Mesenteric fat pad (tissue), 1 donor: ENCODE data around the gene GREB1L. TPM values are rescaled to one million over a fixed set of nuclear protein-coding genes. Genes with fewer than 3 reads are reported as not detected.

ENCODE experiments used
- DNase-seq: peaks from one replicate; pipeline ENCODE4 v3.0.0-alpha.2; 2020; ENCODE audit warnings: low spot score
- total RNA-seq: library from RNA; stranded (reverse); fragmentation: NEBNext Ultra II Directional; extraction: Animal tissue kit (Norgen Biotek cat#: 25700); gene quantifications from one replicate; pipeline ENCODE4 v1.2.1, GENCODE V29; 2021
- donor health status: DM: yes; HTN: yes; CAD: no.

The GREB1L gene
- total RNA-seq, 1 donor from 2014 or later: 8.6 TPM

DNA sequence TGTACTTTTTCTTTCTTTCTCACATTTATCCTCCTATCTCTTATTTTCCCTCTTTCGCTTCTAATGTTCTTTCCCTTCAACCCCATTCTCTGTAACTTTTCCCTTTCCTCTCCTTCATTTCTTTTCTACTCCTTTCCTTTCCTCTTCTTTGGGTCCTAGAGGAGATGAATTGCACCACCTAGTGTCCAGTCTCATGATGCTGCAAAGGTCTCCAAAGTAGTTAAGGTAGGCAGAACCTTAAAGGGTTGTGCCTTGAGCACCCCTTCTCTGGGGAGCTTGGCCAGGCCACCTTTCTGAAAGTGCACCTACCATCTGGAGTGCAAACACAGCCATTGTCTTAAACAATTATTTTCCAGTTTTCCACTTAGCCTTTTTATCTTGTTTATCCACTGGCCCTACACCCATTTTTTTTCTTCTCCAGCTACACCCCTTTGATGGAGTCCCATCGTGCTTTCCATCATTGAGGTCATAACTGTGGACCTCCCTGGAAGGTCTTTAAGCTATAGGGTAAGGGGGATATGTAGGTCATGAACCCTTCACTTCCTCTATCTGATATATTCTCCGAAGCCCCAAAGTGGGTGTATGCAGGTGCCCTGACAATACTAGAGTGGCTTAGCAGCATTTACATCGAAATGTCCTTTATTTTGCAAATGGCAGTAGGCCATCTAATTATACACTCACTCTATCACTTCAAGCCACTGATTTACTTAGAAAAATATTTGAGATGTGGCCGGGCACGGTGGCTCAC, 202.6 kb downstream of the GREB1L start:
- no peak for DNase-seq

- no peak for DNase-seq
Measured at GRCh38 chr18:21448299-21448698, 206.3 kb downstream of the GREB1L start.

DNA sequence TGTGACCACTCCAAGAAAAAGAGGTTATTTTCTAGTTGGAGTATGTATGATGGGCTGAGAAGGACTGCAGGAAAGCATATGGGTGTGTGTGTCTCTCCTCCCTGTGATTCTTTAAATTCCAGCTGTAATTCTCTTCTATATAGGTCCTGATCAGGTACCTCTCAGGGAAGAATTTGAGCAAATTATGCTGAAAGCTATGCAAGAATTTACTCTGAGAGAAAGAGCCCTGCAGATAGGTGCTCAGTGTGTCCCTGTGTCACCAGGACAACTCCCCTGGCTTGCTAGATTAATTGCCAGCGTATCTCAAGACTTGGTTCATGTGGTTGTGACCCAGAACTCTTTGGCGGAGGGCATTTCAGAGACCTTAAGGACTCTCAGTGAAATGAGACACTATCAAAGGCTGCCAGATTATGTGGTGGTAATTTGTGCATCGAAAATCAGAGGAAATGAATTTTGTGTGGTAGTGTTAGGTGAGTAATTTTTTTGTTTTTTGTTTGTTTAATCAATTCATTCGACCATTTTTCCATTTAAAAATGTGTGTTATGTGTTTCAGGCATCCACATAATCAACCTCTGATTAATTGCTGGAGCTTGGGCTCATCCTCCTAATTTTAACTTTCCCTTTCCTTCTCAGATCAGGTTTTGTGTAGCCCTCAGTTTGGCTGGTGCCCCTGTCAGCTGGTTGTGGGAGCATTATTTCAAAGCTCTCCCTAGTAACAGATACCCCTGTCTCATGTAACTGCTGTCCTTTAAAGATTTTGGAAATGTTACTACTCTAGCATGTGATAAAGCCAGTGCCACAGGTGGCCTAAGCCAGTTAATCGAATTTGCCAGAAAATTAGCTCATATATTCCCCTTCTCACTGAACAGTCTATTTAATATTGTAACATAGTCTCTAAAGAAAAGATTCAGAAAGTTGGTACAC, 207.6 kb downstream of the GREB1L start:
- DNase-seq: no peak

DNA sequence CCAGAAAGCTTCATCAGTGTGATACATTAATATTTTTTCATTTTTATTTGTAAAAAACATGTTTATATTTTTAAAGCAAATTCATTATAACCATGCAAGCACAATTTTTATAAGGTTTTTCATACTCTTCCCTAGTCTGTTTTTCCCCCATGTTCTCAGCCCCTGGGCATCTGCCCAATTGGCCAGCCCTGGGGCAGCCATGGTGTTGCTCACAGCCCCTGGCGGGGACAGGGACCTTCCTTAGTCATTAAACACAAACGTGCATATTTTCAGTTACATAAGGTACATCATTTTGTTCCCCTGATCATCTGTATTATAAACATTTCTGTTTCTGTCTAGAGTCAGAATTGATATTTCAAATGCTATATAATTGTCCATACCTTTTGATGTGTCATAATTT, 208.5 kb downstream of the GREB1L start:
- no peak for DNase-seq

DNA sequence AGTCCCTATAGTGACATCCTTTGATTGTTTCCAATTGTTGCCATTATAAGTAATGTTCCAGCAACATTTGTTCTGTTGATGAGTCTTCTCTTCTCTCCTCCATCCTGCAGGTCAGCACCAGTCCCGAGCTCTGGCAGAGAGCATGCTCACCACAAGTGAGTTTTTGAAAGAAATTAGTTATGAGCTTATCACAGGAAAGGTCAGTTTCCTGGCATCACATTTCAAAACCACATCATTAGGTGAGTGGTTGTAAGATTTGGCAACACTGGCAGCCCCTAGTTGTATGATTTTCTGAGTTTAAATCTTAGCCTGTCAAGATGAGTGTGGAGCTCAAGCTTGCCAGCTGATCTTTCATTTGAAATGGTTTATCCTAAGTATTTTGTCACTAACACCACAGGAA, 208.9 kb downstream of the GREB1L start:
- DNase-seq: no peak

DNA sequence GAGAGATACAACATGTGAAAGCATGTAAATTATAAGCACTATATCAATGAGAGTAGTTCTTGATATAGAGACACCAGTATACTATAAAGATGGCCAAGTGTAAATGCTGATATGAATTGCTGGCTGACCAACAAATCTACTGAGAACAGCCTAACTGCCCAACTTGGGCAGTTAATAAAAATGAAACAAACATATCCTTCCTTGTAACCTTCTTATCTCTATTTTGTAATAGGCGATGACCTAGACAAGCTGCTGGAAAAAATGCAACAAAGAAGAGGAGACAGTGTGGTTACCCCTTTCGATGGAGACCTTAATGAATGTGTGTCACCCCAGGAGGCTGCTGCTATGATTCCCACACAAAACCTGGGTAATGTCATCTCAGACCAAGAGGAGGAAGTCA, 209.8 kb downstream of the GREB1L start:
- no peak for DNase-seq

GRCh38 chr18:21452276-21452780, 210.3 kb downstream of the GREB1L start:
- no peak for DNase-seq

DNA sequence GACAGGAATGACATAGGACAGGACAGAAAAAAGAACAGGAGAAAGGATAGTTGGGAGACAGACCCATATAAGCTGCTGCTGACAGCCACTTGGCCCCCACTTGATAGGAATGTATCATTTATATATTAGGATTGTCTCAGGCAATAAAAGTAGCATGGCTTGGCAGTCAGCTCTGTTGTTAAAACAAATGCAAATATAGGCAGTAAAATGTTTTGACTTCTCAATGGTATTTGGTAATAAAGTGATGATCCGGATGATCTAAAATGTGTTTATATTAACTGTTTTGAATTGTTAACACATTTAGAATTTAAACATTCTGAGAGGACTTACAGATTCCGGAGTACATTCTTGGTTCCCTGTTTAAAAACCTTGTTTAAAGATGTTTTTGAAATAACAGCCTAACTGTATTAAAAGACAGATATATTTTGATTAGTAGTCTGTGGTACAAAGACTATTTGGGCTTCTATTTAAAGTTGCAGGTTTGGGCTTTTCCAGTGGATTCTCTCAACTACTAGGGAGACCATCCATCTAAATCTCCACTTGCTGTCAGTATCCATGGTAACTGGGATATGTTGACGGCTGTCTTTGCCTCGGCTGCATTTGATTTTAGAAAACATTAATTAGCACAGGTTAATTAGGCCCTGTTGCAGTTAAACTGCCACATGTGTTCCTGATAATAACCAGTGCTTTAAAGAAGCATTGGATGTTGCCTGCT, 210.9 kb downstream of the GREB1L start:
- no peak for DNase-seq

GRCh38 chr18:21453511-21453901, 211.5 kb downstream of the GREB1L start:
- DNase-seq: no peak

DNA sequence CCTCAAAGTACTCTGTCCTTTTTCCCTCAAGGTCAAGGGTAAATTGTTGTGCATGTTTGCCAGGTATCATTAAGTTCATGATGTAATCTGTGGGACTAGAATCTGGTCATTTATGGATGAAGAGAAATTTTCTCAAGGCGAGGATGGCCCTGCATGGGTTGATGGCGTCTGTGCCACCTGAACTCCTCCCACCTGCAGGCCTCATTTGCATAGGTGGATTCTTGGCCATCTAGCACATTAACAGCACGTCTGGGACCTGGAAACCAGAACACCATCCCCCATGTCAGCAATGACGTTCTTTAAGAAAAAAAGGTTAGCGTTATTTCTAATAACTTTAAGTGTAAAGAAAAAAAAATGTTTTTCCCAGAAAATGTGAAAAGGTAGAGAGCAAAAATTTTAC, 212.7 kb downstream of the GREB1L start:
- DNase-seq: no peak

GRCh38 chr18:21456428-21457178, 214.6 kb downstream of the GREB1L start:
- no peak for DNase-seq

DNA sequence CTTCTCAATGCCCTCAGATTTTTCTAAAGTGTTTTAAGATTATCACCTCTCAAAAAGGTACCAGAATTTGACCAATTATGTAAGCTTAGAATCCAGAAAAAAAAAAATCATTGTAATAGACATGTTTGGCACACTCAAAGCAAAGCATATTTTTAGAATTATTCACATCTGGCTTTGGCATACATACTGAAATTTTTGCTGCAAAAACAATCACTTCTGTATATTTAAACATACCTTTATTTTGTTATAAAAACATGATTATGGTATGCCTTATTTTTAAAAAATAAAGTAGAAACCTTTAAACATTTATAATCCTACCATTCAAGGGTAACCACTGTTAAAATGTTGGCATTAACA, 215.1 kb downstream of the GREB1L start:
- DNase-seq: no peak

- no peak for DNase-seq
Measured at GRCh38 chr18:21458310-21458709, 216.3 kb downstream of the GREB1L start.

DNA sequence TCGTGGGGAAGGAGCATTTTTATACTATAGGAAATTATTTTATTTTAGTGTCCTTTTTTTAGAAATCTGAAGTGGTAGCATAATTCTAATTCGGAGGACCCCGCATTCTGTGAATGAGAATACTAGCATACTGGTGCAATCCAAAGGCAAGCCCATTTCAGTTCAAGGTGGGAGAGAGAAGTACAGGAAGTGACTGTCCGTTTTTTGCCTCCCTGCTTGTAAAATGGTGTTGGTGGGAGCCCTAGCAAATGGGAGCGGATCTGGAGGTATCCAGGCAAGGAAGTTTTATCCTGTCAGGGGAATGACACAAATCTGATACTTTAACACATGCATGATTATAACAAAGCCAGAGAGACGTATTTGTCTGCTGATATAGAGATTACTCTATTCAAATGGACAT, 216.8 kb downstream of the GREB1L start:
- no peak for DNase-seq

DNA sequence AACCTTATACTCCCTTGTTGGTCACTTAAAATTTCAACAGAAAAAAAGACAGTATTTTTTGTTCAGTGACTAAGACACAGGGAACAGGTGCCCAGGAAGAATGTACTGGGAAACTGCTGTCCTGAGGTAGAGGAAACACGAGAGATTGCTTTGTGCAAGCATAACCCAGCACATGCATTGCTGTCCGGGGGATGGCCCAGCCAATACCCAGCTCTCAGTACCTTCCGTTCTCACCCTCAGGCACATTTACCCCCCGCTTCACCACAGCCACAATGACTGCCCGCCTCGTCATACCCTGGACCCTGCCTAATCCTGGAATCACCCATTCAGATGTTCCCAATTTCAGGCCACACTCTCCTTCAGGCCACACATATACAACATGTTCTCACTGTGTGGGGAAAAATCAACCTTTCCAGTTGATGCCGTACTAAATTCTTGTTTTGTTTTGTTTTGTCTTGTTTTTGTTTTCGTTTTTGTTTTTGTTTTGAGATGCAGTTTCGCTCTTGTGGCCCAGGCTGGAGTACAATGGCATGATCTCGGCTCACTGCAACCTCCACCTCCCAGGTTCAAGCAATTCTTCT, 217.8 kb downstream of the GREB1L start:
- DNase-seq: no peak

- no peak for DNase-seq
Measured at GRCh38 chr18:21461460-21461859, 219.4 kb downstream of the GREB1L start.

DNA sequence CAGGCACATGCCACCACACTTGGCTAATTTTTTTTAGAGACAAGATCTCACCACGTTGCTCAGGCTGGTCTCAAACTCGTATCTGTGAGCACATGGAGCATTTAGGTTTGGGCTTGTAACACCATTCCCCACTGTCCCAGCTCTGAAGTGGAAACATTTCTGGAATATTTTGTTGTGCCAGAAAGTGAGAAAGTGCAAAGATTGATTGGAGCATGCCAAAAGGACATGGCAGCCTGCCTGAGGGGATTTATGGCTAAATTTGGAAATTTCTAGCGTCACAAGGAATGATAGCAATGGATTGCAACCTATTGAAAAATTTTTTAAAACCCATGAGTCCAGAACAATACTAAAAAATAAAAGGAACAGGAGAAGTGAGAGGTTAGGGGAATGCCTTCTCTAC, 221.7 kb downstream of the GREB1L start:
- no peak for DNase-seq

DNA sequence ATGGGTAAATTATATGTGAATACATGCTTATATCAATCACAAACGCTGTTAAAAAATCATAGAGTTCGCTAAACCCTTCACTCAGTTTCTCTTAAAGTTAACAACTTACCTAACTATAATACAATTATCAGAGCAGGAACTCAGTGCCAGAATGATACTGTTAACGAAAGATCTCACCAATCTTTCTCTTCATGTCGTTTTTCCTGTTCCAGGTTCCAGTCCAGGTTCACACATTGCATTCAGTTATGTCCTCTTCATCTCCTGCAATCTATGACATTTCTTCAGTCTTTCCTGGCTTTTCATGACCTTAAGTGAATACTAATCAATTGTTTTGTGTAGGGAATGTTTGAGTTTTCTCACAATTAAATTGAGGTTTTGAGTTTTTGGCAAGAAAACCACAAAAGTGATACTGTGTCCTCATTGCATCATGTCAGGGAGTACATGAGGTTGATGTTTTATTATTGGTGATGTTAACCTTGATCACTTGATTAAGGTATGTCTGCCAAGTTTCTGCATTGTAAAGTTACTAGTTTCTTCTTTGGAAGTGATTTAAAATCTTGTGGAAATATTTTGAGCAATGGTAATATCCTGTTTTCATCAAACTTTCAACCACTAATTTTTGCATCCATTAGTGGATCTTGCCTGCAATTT, 226.6 kb downstream of the GREB1L start:
- no peak for DNase-seq

- no peak for DNase-seq
Measured at GRCh38 chr18:21472741-21473140, 230.7 kb downstream of the GREB1L start.

- DNase-seq: no peak
Measured at GRCh38 chr18:21474621-21475020, 232.6 kb downstream of the GREB1L start.
